ENCODE results near the gene SLCO2A1.

The SLCO2A1 gene

GRCh38 chr3:133905376-133905775 is 124.3 kb downstream of the SLCO2A1 start:
- no peaks in the 10 kb centered on the region for H3K36me3 ChIP-seq (ENCODE audit: control insufficient read depth in 2 of 2, insufficient read depth in 2 of 2, low read length in 2 of 2)
- H3K27me3 ChIP-seq (ENCODE audit: control insufficient read depth in 2 of 2, insufficient read depth in 2 of 2, low read length in 2 of 2) = peaks cover 0 to 2% of the 10 kb centered on the region in 2 donors
- H3K27ac ChIP-seq (ENCODE audit: low read depth in 2 of 2, low read length in 2 of 2) = no peak overlapping the region
- H3K4me1 ChIP-seq (ENCODE audit: control insufficient read depth in 2 of 2, insufficient read depth in 2 of 2, low read length in 2 of 2) = no peaks in the 10 kb centered on the region
- H3K9me3 ChIP-seq (ENCODE audit: control insufficient read depth in 2 of 2, low read length in 2 of 2) = no peaks in the 10 kb centered on the region
- no peak overlapping the region for H3K9ac ChIP-seq (ENCODE audit: low read depth in 1 of 2, low read length in 2 of 2)
- H3K4me3 ChIP-seq (ENCODE audit: low read length in 2 of 2) = no peak overlapping the region

GRCh38 chr3:133901847-133902246 is 127.9 kb downstream of the SLCO2A1 start:
- H3K27ac ChIP-seq (ENCODE audit: low read depth in 2 of 2, low read length in 2 of 2) = no peak overlapping the region
- H3K9me3 ChIP-seq (ENCODE audit: control insufficient read depth in 2 of 2, low read length in 2 of 2) = no peaks in the 10 kb centered on the region
- H3K9ac ChIP-seq (ENCODE audit: low read depth in 1 of 2, low read length in 2 of 2) = no peak overlapping the region
- H3K4me3 ChIP-seq (ENCODE audit: low read length in 2 of 2) = no peak overlapping the region
- H3K27me3 ChIP-seq (ENCODE audit: control insufficient read depth in 2 of 2, insufficient read depth in 2 of 2, low read length in 2 of 2) = peaks cover 7% of the 10 kb centered on the region in 2 donors
- no peaks in the 10 kb centered on the region for H3K4me1 ChIP-seq (ENCODE audit: control insufficient read depth in 2 of 2, insufficient read depth in 2 of 2, low read length in 2 of 2)
- H3K36me3 ChIP-seq (ENCODE audit: control insufficient read depth in 2 of 2, insufficient read depth in 2 of 2, low read length in 2 of 2) = no peaks in the 10 kb centered on the region

- H3K4me1 ChIP-seq (ENCODE audit: control insufficient read depth in 2 of 2, insufficient read depth in 2 of 2, low read length in 2 of 2) = peaks cover 0 to 2% of the 10 kb centered on the region in 2 donors
- no peak overlapping the region for H3K4me3 ChIP-seq (ENCODE audit: low read length in 2 of 2)
- no peaks in the 10 kb centered on the region for H3K36me3 ChIP-seq (ENCODE audit: control insufficient read depth in 2 of 2, insufficient read depth in 2 of 2, low read length in 2 of 2)
- H3K27ac ChIP-seq (ENCODE audit: low read depth in 2 of 2, low read length in 2 of 2) = no peak overlapping the region
- peaks cover 12 to 14% of the 10 kb centered on the region in 2 donors for H3K27me3 ChIP-seq (ENCODE audit: control insufficient read depth in 2 of 2, insufficient read depth in 2 of 2, low read length in 2 of 2)
- no peaks in the 10 kb centered on the region for H3K9me3 ChIP-seq (ENCODE audit: control insufficient read depth in 2 of 2, low read length in 2 of 2)
- no peak overlapping the region for H3K9ac ChIP-seq (ENCODE audit: low read depth in 1 of 2, low read length in 2 of 2)
These were observed 128.6 kb downstream of the SLCO2A1 start for GRCh38 chr3:133901083-133901482.

GRCh38 chr3:133899311-133899710 is 130.4 kb downstream of the SLCO2A1 start:
- no peak overlapping the region for H3K27ac ChIP-seq (ENCODE audit: low read depth in 2 of 2, low read length in 2 of 2)
- no peaks in the 10 kb centered on the region for H3K36me3 ChIP-seq (ENCODE audit: control insufficient read depth in 2 of 2, insufficient read depth in 2 of 2, low read length in 2 of 2)
- H3K4me1 ChIP-seq (ENCODE audit: control insufficient read depth in 2 of 2, insufficient read depth in 2 of 2, low read length in 2 of 2) = peaks cover 0 to 2% of the 10 kb centered on the region in 2 donors
- no peak overlapping the region for H3K4me3 ChIP-seq (ENCODE audit: low read length in 2 of 2)
- H3K27me3 ChIP-seq (ENCODE audit: control insufficient read depth in 2 of 2, insufficient read depth in 2 of 2, low read length in 2 of 2) = peaks cover 16 to 21% of the 10 kb centered on the region in 2 donors
- H3K9me3 ChIP-seq (ENCODE audit: control insufficient read depth in 2 of 2, low read length in 2 of 2) = no peaks in the 10 kb centered on the region
- no peak overlapping the region for H3K9ac ChIP-seq (ENCODE audit: low read depth in 1 of 2, low read length in 2 of 2)

- Histone ChIP-seq H3K27me3 (ENCODE audit: control insufficient read depth in 2 of 2, insufficient read depth in 2 of 2, low read length in 2 of 2) (peaks cover 20 to 30% of the 10 kb centered on the region in 2 donors), H3K4me3 (ENCODE audit: low read length in 2 of 2) (no peak overlapping the region), H3K9me3 (ENCODE audit: control insufficient read depth in 2 of 2, low read length in 2 of 2) (no peaks in the 10 kb centered on the region), H3K27ac (ENCODE audit: low read depth in 2 of 2, low read length in 2 of 2) (no peak overlapping the region), H3K9ac (ENCODE audit: low read depth in 1 of 2, low read length in 2 of 2) (no peak overlapping the region), H3K4me1 (ENCODE audit: control insufficient read depth in 2 of 2, insufficient read depth in 2 of 2, low read length in 2 of 2) (peaks cover 0 to 2% of the 10 kb centered on the region in 2 donors), H3K36me3 (ENCODE audit: control insufficient read depth in 2 of 2, insufficient read depth in 2 of 2, low read length in 2 of 2) (no peaks in the 10 kb centered on the region)
These were observed 132.2 kb downstream of the SLCO2A1 start for GRCh38 chr3:133897547-133897946.

GRCh38 chr3:133896002-133896761 is 133.5 kb downstream of the SLCO2A1 start:
- Histone ChIP-seq H3K4me3 (ENCODE audit: low read length in 2 of 2) (peak overlapping the region; percentile 53 to 57), H3K27me3 (ENCODE audit: control insufficient read depth in 2 of 2, insufficient read depth in 2 of 2, low read length in 2 of 2) (peaks cover 21 to 30% of the 10 kb centered on the region in 2 donors), H3K27ac (ENCODE audit: low read depth in 2 of 2, low read length in 2 of 2) (no peak overlapping the region)

GRCh38 chr3:133895208-133896001 is 134.3 kb downstream of the SLCO2A1 start, which contains the start of gene RAB6B:
RAB6B (minus strand) TSS chr3:133895882; CDS start chr3:133895466, 416 bp downstream.
- Histone ChIP-seq H3K4me1 (ENCODE audit: control insufficient read depth in 2 of 2, insufficient read depth in 2 of 2, low read length in 2 of 2) (peaks cover 0 to 2% of the 10 kb centered on the region in 2 donors), H3K9me3 (ENCODE audit: control insufficient read depth in 2 of 2, low read length in 2 of 2) (no peaks in the 10 kb centered on the region), H3K36me3 (ENCODE audit: control insufficient read depth in 2 of 2, insufficient read depth in 2 of 2, low read length in 2 of 2) (no peaks in the 10 kb centered on the region), H3K4me3 (ENCODE audit: low read length in 2 of 2) (peak within 1 kb of the TSS; percentile 53 to 57), H3K27ac (ENCODE audit: low read depth in 2 of 2, low read length in 2 of 2) (no peak within 1 kb of the TSS), H3K27me3 (ENCODE audit: control insufficient read depth in 2 of 2, insufficient read depth in 2 of 2, low read length in 2 of 2) (peaks cover 21 to 30% of the 10 kb centered on the region in 2 donors), H3K9ac (ENCODE audit: low read depth in 1 of 2, low read length in 2 of 2) (peak within 1 kb of the TSS in 1 of 2 donors; percentile 14)

More at GRCh38 chr3:133896002-133896761, 133.5 kb downstream of the SLCO2A1 start:
- H3K4me1 ChIP-seq (ENCODE audit: control insufficient read depth in 2 of 2, insufficient read depth in 2 of 2, low read length in 2 of 2) = peaks cover 0 to 2% of the 10 kb centered on the region in 2 donors
- H3K36me3 ChIP-seq (ENCODE audit: control insufficient read depth in 2 of 2, insufficient read depth in 2 of 2, low read length in 2 of 2) = no peaks in the 10 kb centered on the region
- H3K9me3 ChIP-seq (ENCODE audit: control insufficient read depth in 2 of 2, low read length in 2 of 2) = no peaks in the 10 kb centered on the region
- no peak overlapping the region for H3K9ac ChIP-seq (ENCODE audit: low read depth in 1 of 2, low read length in 2 of 2)

- Histone ChIP-seq H3K36me3 (ENCODE audit: control insufficient read depth in 2 of 2, insufficient read depth in 2 of 2, low read length in 2 of 2) (no peaks in the 10 kb centered on the region), H3K4me3 (ENCODE audit: low read length in 2 of 2) (peak overlapping the region in 1 of 2 donors; percentile 37), H3K9ac (ENCODE audit: low read depth in 1 of 2, low read length in 2 of 2) (no peak overlapping the region), H3K9me3 (ENCODE audit: control insufficient read depth in 2 of 2, low read length in 2 of 2) (no peaks in the 10 kb centered on the region), H3K27me3 (ENCODE audit: control insufficient read depth in 2 of 2, insufficient read depth in 2 of 2, low read length in 2 of 2) (peaks cover 21 to 30% of the 10 kb centered on the region in 2 donors), H3K27ac (ENCODE audit: low read depth in 2 of 2, low read length in 2 of 2) (no peak overlapping the region), H3K4me1 (ENCODE audit: control insufficient read depth in 2 of 2, insufficient read depth in 2 of 2, low read length in 2 of 2) (peaks cover 0 to 2% of the 10 kb centered on the region in 2 donors)
These were observed 135.1 kb downstream of the SLCO2A1 start for GRCh38 chr3:133894353-133895207.

GRCh38 chr3:133893683-133894352 is 135.9 kb downstream of the SLCO2A1 start:
- H3K9me3 ChIP-seq (ENCODE audit: control insufficient read depth in 2 of 2, low read length in 2 of 2) = no peaks in the 10 kb centered on the region
- H3K27me3 ChIP-seq (ENCODE audit: control insufficient read depth in 2 of 2, insufficient read depth in 2 of 2, low read length in 2 of 2) = peaks cover 21 to 27% of the 10 kb centered on the region in 2 donors
- H3K4me3 ChIP-seq (ENCODE audit: low read length in 2 of 2) = no peak overlapping the region
- no peak overlapping the region for H3K27ac ChIP-seq (ENCODE audit: low read depth in 2 of 2, low read length in 2 of 2)
- H3K4me1 ChIP-seq (ENCODE audit: control insufficient read depth in 2 of 2, insufficient read depth in 2 of 2, low read length in 2 of 2) = peaks cover 0 to 2% of the 10 kb centered on the region in 2 donors
- H3K36me3 ChIP-seq (ENCODE audit: control insufficient read depth in 2 of 2, insufficient read depth in 2 of 2, low read length in 2 of 2) = no peaks in the 10 kb centered on the region
- H3K9ac ChIP-seq (ENCODE audit: low read depth in 1 of 2, low read length in 2 of 2) = no peak overlapping the region

Measured in mucosa of rectum (tissue), 2 donors.